Pulmonary artery endothelial cell (primary cell): ENCODE data around the gene SPTY2D1. TPM values are rescaled to one million over a fixed set of nuclear protein-coding genes. Genes with fewer than 3 reads are reported as not detected.
A peak's percentile ranks its signal among the peaks of the same experiment; 100 is the strongest.
"Not testable (repeated sequence)": the region's sequence is repeated elsewhere in the genome, so short reads cannot be mapped to it uniquely, and the experiment has no call there.

ENCODE experiments used
- DNase-seq: peaks from one replicate; pipeline ENCODE4 v3.0.0-alpha.2; 2011; ENCODE audit warnings: low read depth, low spot score
- total RNA-seq: library from RNA; depleted of rRNA; stranded (reverse); fragments of >200 nt; gene quantifications from 2 replicates; pipeline ENCODE4 v1.2.3, GENCODE V29; 2014

SPTY2D1 gene
- total RNA-seq, 1 donor from 2014 or later = 14.4 TPM

GRCh38 chr11:18617688-18618341 is 16.3 kb downstream of the SPTY2D1 start:
- no peak for DNase-seq

- no peak for DNase-seq
Measured at GRCh38 chr11:18615628-18616392, 18.3 kb downstream of the SPTY2D1 start.

GRCh38 chr11:18614667-18615066 is 19.5 kb downstream of the SPTY2D1 start:
- no peak for DNase-seq

- no peak for DNase-seq
Measured at GRCh38 chr11:18612394-18612793, 21.7 kb downstream of the SPTY2D1 start.

DNA sequence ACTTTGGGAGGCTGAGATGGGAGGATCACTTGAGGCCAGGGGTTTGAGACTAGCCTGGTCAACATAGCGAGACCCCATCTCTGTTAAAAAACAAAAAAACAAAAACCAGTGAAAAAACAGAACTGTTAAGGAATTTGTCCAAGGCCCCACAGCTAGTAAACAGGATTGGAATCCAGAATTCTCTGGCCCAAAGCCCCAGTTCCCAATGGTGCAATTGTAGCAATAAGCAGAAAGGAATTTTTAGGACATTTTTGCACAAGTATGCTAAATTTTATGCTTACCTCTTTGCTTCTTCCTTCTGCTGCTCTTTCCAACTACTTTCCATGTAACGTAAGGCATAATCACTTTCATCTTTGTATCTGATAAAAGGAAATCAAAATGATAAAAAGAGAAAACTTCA is 22.9 kb downstream of the SPTY2D1 start:
- DNase-seq = no peak

DNA sequence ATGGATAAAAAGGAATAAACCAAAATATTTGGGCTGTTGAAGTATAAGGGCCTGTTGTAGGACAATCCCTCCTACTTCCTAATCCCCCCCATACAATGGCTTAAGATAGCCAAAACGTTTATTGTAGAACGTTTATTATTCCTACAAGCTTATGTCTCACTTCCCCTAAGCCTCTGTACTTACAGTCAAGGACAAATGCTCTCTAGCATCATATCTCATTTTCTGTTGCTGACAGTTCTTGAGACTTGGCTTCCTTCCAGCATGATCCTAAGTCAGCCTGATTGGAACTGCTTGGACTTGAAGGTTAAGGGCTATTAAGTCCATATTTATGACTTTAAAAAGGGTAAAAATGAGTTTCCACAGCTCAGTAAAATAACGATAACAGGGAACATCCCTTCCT is 25.8 kb downstream of the SPTY2D1 start:
- peak; percentile 15 for DNase-seq

GRCh38 chr11:18600915-18601569 is 33.1 kb downstream of the SPTY2D1 start:
- DNase-seq = no peak

GRCh38 chr11:18599739-18600230 is 34.4 kb downstream of the SPTY2D1 start, which contains the start of gene MISFA:
Gene MISFA, plus strand, starts transcription at chr11:18599789. Its CDS starts 140 bp downstream, at chr11:18599929.
- DNase-seq = no peak

DNA sequence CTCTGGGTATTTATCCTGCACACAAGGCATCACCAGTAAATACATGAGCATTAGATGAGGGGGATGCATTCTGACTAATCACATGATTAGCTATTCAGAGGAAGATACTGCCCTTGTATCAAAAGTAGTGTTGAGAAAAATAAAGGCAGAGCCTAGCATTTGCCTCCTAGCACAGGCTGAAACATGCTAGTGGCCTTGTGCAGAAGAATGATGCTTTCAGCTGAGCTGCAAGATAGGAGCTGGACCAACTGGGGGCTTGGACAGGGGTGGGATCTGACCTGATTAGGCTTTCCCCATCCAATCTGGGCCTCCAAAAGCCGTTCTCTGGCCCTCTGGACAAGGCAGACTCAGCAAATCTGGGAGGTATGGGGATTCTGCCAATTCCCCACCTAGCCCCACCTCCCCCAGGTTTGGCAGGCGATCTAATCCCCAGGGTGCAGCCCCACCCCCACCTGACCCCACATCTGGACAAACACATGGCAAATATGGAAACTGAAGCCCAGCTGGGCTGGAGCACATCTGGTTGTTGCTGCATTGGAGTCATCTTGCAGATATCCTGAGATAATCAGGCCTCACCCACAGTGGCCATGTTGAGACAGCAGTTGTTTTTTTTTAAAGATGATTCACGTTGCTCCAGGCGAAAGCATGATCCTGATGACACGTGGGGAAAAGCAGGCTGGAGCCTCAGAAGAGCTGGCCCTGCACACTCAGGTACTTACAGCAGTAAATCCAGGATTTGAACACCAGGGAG is 39.0 kb downstream of the SPTY2D1 start:
- DNase-seq = no peak

DNA sequence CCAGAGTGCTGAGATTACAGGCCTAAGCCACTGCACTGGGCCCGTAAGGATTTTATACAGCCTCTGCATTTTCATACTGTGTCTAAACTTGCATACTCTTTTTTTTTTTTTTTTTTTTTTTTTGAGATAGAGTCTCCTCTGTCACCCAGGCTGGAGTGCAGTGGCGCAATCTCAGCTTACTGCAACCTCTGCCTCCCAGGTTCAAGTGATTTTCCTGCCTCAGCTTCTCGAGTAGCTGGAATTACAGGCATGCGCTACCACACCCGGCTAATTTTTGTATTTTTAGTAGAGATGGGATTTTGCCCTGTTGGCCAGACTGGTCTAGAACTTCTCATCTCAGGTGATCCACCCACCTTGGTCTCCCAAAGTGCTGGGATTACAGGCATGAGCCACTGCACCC is 40.1 kb downstream of the SPTY2D1 start:
- DNase-seq = not testable (repeated sequence)

DNA sequence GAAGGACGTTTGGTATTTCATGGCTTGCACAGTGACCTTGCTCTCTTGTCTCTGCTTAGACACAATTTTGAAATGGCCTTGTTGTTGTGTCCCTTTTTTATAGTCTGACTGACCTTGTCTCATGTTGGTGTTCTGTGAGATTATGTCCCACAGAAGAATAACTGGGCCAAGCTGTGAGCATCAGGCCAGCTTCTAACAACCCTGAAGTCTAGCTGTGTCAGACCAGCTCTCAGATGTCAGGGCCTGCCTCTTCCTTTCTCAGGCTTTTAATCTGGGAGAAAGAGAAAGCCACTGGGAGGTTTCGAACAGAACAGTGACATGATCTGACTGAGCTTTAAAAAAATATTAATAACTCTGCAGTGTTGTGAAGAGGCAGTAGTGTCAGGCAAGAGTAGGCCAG is 43.6 kb downstream of the SPTY2D1 start:
- DNase-seq = no peak

- peak; percentile 55 for DNase-seq
Measured at GRCh38 chr11:18588297-18589252, 45.6 kb downstream of the SPTY2D1 start, which contains the start of gene UEVLD. Gene UEVLD, minus strand, starts transcription at chr11:18588734. Its CDS starts 80 bp downstream, at chr11:18588654.

GRCh38 chr11:18581825-18582224 is 52.3 kb downstream of the SPTY2D1 start:
- DNase-seq = no peak

GRCh38 chr11:18580113-18580766 is 53.9 kb downstream of the SPTY2D1 start:
- DNase-seq = no peak

GRCh38 chr11:18578975-18579598 is 55.1 kb downstream of the SPTY2D1 start:
- DNase-seq = no peak

- DNase-seq = no peak
Measured at GRCh38 chr11:18575361-18575760, 58.8 kb downstream of the SPTY2D1 start.

GRCh38 chr11:18567081-18567480 is 67.1 kb downstream of the SPTY2D1 start:
- DNase-seq = no peak

- no peak for DNase-seq
Measured at GRCh38 chr11:18566406-18566805, 67.7 kb downstream of the SPTY2D1 start.

GRCh38 chr11:18564149-18564548 is 70.0 kb downstream of the SPTY2D1 start:
- no peak for DNase-seq
